WTC11 (cell line): ENCODE measurements around the gene PPP6R3. TPM values are rescaled to one million over a fixed set of nuclear protein-coding genes. Genes with fewer than 3 reads are reported as not detected.

Experiments
- ATAC-seq: fragments of 200-7000 bp; cut with Tn5 transposase; 2 replicates; pipeline ENCODE4 v1.10.0; 2021; ENCODE audit warnings: mild to moderate bottlenecking, moderate library complexity
- CTCF ChIA-PET: fragments of 300-600 bp; sonication (Branson Sonifier 250); formaldehyde crosslinking; loops from one replicate; lab custom pipeline; 2021; ENCODE audit warnings: antibody characterized with exemption; lab: Charles Lee
- POLR2A ChIA-PET: fragments of 350-600 bp; sonication (Branson Sonifier 250); formaldehyde crosslinking; loops from one replicate; lab custom pipeline; 2021; ENCODE audit warnings: antibody characterized with exemption; lab: Charles Lee
- DNase-seq: peaks from one replicate; pipeline ENCODE4 v3.0.0; 2021; ENCODE audit warnings: low spot score
- H3K27ac Mint-ChIP-seq: 2 replicates; pipeline ENCODE4 v1.8.0; 2021; ENCODE audit warnings: mixed read lengths
- H3K27me3 Mint-ChIP-seq: 2 replicates; pipeline ENCODE4 v1.8.0; 2021; ENCODE audit warnings: low read depth, mild to moderate bottlenecking, moderate library complexity, mixed read lengths
- H3K36me3 Mint-ChIP-seq: 2 replicates; pipeline ENCODE4 v1.8.0; 2021; ENCODE audit warnings: mixed read lengths
- H3K4me1 Mint-ChIP-seq: 2 replicates; pipeline ENCODE4 v1.8.0; 2022; ENCODE audit warnings: mixed read lengths
- H3K4me3 Mint-ChIP-seq: 2 replicates; pipeline ENCODE4 v1.8.0; 2021; ENCODE audit warnings: mild to moderate bottlenecking, moderate library complexity, mixed read lengths
- H3K9me3 Mint-ChIP-seq: 2 replicates; pipeline ENCODE4 v1.8.0; 2021; ENCODE audit warnings: mixed read lengths
- CREB1 ChIP-seq: sonication (generic); formaldehyde crosslinking; IDR thresholded peaks from 2 replicates; pipeline ENCODE4 v1.8.0; 2023; ENCODE audit warnings: mild to moderate bottlenecking, missing genetic modification reagents
- FOXJ3 ChIP-seq: sonication (generic); formaldehyde crosslinking; IDR thresholded peaks from 2 replicates; pipeline ENCODE4 v1.9.0; 2021; ENCODE audit warnings: missing genetic modification reagents, mild to moderate bottlenecking, borderline replicate concordance
- MXD4 ChIP-seq: fragments of 250-450 bp; sonication (Bioruptor Pico); IDR thresholded peaks from 2 replicates; pipeline ENCODE4 v1.8.0; 2021; ENCODE audit warnings: mild to moderate bottlenecking, moderate library complexity, borderline replicate concordance
- NFATC4 ChIP-seq: fragments of 250-450 bp; sonication (Bioruptor Pico); IDR thresholded peaks from 2 replicates; pipeline ENCODE4 v1.9.0; 2021; ENCODE audit warnings: mild to moderate bottlenecking
- NR2C2 ChIP-seq: sonication (generic); formaldehyde crosslinking; IDR thresholded peaks from 2 replicates; pipeline ENCODE4 v1.8.0; 2022; ENCODE audit warnings: mild to moderate bottlenecking, missing genetic modification reagents
- NR3C1 ChIP-seq: sonication (generic); formaldehyde crosslinking; conservative IDR thresholded peaks from 2 replicates; pipeline ENCODE4 v1.8.1; 2023; ENCODE audit warnings: low read depth, mild to moderate bottlenecking, missing genetic modification reagents
- OVOL2 ChIP-seq: fragments of 250-450 bp; sonication (Bioruptor Pico); IDR thresholded peaks from 2 replicates; pipeline ENCODE4 v1.9.0; 2021; ENCODE audit warnings: mild to moderate bottlenecking, borderline replicate concordance
- TEAD4 ChIP-seq: sonication (generic); formaldehyde crosslinking; IDR thresholded peaks from 2 replicates; pipeline ENCODE4 v1.8.0; 2022; ENCODE audit warnings: mild to moderate bottlenecking, missing genetic modification reagents
- ZBTB21 ChIP-seq: sonication (generic); formaldehyde crosslinking; IDR thresholded peaks from 2 replicates; pipeline ENCODE4 v1.8.1; 2023; ENCODE audit warnings: mild to moderate bottlenecking, missing genetic modification reagents, borderline replicate concordance
- ZNF396 ChIP-seq: fragments of 250-450 bp; sonication (Bioruptor Pico); IDR thresholded peaks from 2 replicates; pipeline ENCODE4 v1.8.0; 2021; ENCODE audit warnings: mild to moderate bottlenecking, moderate library complexity, borderline replicate concordance
- ZNF423 ChIP-seq: fragments of 250-450 bp; sonication (Bioruptor Pico); IDR thresholded peaks from 2 replicates; pipeline ENCODE4 v2.1.2; 2022; ENCODE audit warnings: mild to moderate bottlenecking, moderate library complexity
- ZNF671 ChIP-seq: fragments of 250-450 bp; sonication (Bioruptor Pico); IDR thresholded peaks from 2 replicates; pipeline ENCODE4 v1.8.0; 2021; ENCODE audit warnings: mild to moderate bottlenecking
- total RNA-seq: library from RNA; stranded (reverse); gene quantifications from 3 replicates; pipeline ENCODE4 v1.2.3, GENCODE V29; 2021
- TF ChIP-seq, protein P1 (sequence below): sonication (generic); formaldehyde crosslinking; conservative IDR thresholded peaks from 2 replicates; pipeline ENCODE4 v1.8.1; 2023; ENCODE audit warnings: mild to moderate bottlenecking, low read depth, missing genetic modification reagents, moderate library complexity
- TF ChIP-seq, protein P2 (sequence below): fragments of 250-450 bp; sonication (Bioruptor Pico); IDR thresholded peaks from 2 replicates; pipeline ENCODE4 v1.9.0; 2021; ENCODE audit warnings: mild to moderate bottlenecking, borderline replicate concordance
- TF ChIP-seq, protein P3 (sequence below): sonication (generic); formaldehyde crosslinking; IDR thresholded peaks from 2 replicates; pipeline ENCODE4 v1.8.1; 2023; ENCODE audit warnings: mild to moderate bottlenecking, moderate library complexity, missing genetic modification reagents
- TF ChIP-seq, protein P4 (sequence below): sonication (generic); formaldehyde crosslinking; IDR thresholded peaks from 2 replicates; pipeline ENCODE4 v1.8.1; 2022; ENCODE audit warnings: mild to moderate bottlenecking, moderate library complexity, missing genetic modification reagents
- TF ChIP-seq, protein P5 (sequence below): fragments of 250-450 bp; sonication (Bioruptor Pico); IDR thresholded peaks from 2 replicates; pipeline ENCODE4 v1.9.0; 2021; ENCODE audit warnings: moderate library complexity, mild to moderate bottlenecking, inconsistent platforms, borderline replicate concordance

The PPP6R3 gene
- total RNA-seq, 1 experiment from 2014 or later: 138 TPM

DNA sequence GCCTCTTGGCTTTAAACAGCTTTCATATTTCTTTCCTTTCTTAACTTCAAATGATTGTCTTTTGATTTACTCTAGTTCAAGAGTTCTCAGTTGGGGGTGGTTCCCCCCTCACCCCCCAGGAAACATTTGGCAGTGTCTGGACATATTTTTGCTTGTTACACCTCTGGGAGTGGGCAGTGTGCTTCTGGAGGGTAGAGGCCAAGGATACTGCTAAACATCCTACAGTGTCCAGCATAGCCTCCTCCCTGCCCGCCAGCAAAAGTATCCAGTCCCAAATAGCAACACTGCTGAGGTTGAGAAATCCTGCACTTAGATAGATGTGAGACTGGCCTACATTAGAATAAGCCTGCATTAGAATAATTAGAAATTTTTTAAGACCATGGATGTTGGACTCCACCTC, 3.2 kb downstream of the PPP6R3 start (continued):
- TF ChIP-seq ZNF671 (no peak), TEAD4 (CRISPR knock-in tag) (no peak), FOXJ3 (CRISPR knock-in tag) (no peak)
- TF ChIP-seq, protein P1, sequence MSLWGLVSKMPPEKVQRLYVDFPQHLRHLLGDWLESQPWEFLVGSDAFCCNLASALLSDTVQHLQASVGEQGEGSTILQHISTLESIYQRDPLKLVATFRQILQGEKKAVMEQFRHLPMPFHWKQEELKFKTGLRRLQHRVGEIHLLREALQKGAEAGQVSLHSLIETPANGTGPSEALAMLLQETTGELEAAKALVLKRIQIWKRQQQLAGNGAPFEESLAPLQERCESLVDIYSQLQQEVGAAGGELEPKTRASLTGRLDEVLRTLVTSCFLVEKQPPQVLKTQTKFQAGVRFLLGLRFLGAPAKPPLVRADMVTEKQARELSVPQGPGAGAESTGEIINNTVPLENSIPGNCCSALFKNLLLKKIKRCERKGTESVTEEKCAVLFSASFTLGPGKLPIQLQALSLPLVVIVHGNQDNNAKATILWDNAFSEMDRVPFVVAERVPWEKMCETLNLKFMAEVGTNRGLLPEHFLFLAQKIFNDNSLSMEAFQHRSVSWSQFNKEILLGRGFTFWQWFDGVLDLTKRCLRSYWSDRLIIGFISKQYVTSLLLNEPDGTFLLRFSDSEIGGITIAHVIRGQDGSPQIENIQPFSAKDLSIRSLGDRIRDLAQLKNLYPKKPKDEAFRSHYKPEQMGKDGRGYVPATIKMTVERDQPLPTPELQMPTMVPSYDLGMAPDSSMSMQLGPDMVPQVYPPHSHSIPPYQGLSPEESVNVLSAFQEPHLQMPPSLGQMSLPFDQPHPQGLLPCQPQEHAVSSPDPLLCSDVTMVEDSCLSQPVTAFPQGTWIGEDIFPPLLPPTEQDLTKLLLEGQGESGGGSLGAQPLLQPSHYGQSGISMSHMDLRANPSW (CRISPR knock-in tag): no peak
- TF ChIP-seq, protein P2, sequence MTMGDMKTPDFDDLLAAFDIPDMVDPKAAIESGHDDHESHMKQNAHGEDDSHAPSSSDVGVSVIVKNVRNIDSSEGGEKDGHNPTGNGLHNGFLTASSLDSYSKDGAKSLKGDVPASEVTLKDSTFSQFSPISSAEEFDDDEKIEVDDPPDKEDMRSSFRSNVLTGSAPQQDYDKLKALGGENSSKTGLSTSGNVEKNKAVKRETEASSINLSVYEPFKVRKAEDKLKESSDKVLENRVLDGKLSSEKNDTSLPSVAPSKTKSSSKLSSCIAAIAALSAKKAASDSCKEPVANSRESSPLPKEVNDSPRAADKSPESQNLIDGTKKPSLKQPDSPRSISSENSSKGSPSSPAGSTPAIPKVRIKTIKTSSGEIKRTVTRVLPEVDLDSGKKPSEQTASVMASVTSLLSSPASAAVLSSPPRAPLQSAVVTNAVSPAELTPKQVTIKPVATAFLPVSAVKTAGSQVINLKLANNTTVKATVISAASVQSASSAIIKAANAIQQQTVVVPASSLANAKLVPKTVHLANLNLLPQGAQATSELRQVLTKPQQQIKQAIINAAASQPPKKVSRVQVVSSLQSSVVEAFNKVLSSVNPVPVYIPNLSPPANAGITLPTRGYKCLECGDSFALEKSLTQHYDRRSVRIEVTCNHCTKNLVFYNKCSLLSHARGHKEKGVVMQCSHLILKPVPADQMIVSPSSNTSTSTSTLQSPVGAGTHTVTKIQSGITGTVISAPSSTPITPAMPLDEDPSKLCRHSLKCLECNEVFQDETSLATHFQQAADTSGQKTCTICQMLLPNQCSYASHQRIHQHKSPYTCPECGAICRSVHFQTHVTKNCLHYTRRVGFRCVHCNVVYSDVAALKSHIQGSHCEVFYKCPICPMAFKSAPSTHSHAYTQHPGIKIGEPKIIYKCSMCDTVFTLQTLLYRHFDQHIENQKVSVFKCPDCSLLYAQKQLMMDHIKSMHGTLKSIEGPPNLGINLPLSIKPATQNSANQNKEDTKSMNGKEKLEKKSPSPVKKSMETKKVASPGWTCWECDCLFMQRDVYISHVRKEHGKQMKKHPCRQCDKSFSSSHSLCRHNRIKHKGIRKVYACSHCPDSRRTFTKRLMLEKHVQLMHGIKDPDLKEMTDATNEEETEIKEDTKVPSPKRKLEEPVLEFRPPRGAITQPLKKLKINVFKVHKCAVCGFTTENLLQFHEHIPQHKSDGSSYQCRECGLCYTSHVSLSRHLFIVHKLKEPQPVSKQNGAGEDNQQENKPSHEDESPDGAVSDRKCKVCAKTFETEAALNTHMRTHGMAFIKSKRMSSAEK (CRISPR knock-in tag): no peak
- TF ChIP-seq, protein P3, sequence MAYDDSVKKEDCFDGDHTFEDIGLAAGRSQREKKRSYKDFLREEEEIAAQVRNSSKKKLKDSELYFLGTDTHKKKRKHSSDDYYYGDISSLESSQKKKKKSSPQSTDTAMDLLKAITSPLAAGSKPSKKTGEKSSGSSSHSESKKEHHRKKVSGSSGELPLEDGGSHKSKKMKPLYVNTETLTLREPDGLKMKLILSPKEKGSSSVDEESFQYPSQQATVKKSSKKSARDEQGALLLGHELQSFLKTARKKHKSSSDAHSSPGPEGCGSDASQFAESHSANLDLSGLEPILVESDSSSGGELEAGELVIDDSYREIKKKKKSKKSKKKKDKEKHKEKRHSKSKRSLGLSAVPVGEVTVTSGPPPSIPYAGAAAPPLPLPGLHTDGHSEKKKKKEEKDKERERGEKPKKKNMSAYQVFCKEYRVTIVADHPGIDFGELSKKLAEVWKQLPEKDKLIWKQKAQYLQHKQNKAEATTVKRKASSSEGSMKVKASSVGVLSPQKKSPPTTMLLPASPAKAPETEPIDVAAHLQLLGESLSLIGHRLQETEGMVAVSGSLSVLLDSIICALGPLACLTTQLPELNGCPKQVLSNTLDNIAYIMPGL (CRISPR knock-in tag): no peak

DNA sequence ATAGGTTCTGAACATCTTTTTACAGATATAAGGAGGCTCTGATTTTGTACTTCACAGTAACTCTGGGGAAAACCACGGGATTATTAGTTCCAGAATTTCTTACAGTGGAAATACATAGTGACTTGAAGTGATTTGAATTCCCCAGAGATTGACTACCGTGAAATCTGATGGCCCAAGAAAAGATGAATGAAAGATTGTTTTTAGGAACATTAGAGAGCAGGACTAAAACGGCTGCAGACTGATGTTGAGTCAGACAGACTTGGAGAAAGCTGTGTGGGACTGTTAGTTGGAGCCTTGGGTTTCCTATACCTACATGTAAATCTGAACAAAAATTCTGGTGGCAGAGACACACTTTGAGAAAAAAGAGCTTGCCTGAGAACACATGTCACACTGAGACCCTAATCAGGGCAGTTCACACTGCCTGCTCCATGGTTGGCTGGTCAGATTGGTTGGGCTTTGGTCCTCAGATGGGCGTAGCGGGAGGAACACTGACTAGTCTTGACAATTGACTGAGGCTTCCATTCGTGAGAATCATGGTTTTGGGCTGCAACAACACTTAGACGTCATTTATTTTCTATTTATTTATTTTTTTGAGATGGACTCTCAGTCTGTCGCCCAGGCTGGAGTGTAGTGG, 6.8 kb downstream of the PPP6R3 start:
- ChIA-PET POLR2A (no interaction called here), CTCF (interaction anchor here (0.6 to 0.7 kb wide), 2 partner anchors 11 to 84 kb away, joined by 3 to 6 read pairs; no protein-coding TSS in a partner anchor)
- no peak overlapping the region for H3K4me3 Mint-ChIP-seq
- H3K36me3 Mint-ChIP-seq: peaks cover 17% of the 10 kb centered on the region
- H3K4me1 Mint-ChIP-seq: peaks cover 74% of the 10 kb centered on the region
- no peak for TF ChIP-seq ZNF423 (CRISPR knock-in tag)
- TF ChIP-seq, protein P4, sequence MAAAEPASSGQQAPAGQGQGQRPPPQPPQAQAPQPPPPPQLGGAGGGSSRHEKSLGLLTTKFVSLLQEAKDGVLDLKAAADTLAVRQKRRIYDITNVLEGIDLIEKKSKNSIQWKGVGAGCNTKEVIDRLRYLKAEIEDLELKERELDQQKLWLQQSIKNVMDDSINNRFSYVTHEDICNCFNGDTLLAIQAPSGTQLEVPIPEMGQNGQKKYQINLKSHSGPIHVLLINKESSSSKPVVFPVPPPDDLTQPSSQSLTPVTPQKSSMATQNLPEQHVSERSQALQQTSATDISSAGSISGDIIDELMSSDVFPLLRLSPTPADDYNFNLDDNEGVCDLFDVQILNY (CRISPR knock-in tag): no peak
- no peak for TF ChIP-seq CREB1
- TF ChIP-seq ZBTB21 (CRISPR knock-in tag): no peak
- TF ChIP-seq OVOL2: no peak
- ATAC-seq (no peak), DNase-seq (no peak)
- H3K27ac Mint-ChIP-seq: peak overlapping the region; percentile 67; the same call in 1 of the 2 replicates
- peaks cover 4% of the 10 kb centered on the region; the same call in 1 of the 2 replicates for H3K9me3 Mint-ChIP-seq
- no peaks in the 10 kb centered on the region for H3K27me3 Mint-ChIP-seq

DNA sequence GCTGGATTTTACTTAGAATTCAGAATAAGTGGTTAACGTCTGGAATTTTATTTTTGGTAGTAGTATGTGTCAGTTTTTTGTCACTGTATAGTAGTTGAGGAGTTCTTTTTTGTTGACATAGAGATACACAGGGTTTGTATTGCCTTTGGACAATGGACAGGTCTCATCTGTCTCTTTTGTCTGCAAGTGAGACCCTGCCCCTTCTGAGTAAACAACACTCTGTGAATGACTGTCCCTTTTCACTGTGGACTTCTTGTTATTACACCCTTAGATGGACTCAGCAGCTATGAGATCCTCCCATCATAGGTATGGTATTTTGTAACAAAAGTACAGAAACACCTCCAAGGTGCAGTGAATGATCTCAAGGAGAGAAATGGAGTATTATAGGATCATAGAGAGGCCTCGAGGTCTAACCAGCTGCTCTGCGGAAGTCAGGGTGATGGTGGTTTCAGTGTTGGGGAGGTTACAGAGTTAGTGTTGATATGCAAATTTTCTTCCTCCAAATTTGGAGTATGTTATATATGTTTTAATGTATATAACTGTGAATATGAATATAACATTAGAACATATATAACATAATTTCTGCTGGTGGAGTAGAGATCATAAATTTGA, 7.8 kb downstream of the PPP6R3 start:
- H3K4me1 Mint-ChIP-seq: peaks cover 75% of the 10 kb centered on the region
- H3K27ac Mint-ChIP-seq: peak overlapping the region; percentile 15
- H3K9me3 Mint-ChIP-seq: peaks cover 5% of the 10 kb centered on the region
- no peak overlapping the region for H3K4me3 Mint-ChIP-seq
- H3K36me3 Mint-ChIP-seq: peaks cover 24% of the 10 kb centered on the region
- ChIA-PET POLR2A (no interaction called here), CTCF (no interaction called here)
- H3K27me3 Mint-ChIP-seq: no peaks in the 10 kb centered on the region
- DNase-seq: no peak
- ATAC-seq: no peak
- TF ChIP-seq MXD4 (CRISPR knock-in tag) (no peak), NFATC4 (CRISPR knock-in tag) (no peak), NR2C2 (CRISPR knock-in tag) (no peak), NR3C1 (no peak), ZNF671 (no peak), ZNF396 (CRISPR knock-in tag) (no peak)
- TF ChIP-seq, protein P5, sequence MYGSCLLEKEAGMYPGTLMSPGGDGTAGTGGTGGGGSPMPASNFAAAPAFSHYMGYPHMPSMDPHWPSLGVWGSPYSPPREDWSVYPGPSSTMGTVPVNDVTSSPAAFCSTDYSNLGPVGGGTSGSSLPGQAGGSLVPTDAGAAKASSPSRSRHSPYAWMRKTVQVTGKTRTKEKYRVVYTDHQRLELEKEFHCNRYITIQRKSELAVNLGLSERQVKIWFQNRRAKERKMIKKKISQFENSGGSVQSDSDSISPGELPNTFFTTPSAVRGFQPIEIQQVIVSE (CRISPR knock-in tag): no peak
- TF ChIP-seq, protein P2 (CRISPR knock-in tag): no peak
